ENCODE data around the gene SEC24C.
"Not testable (repeated sequence)": the region's sequence is repeated elsewhere in the genome, so short reads cannot be mapped to it uniquely, and the experiment has no call there.

SEC24C gene

GRCh38 chr10:73731588-73732375 lies 12.4 kb upstream of the SEC24C start:
- no peak for DNase-seq (ENCODE audit: low read depth)

- no peak for DNase-seq (ENCODE audit: low read depth)
Measured at GRCh38 chr10:73732426-73732825, 11.7 kb upstream of the SEC24C start.

- DNase-seq (ENCODE audit: low read depth): no peak
Measured at GRCh38 chr10:73732931-73733623, 11.1 kb upstream of the SEC24C start.

GRCh38 chr10:73734028-73734720 lies 10.0 kb upstream of the SEC24C start:
- no peak for DNase-seq (ENCODE audit: low read depth)

GRCh38 chr10:73734796-73735305 lies 9.3 kb upstream of the SEC24C start:
- no peak for DNase-seq (ENCODE audit: low read depth)

- not testable (repeated sequence) for DNase-seq (ENCODE audit: low read depth)
Measured at GRCh38 chr10:73740501-73741254, 3.5 kb upstream of the SEC24C start.

GRCh38 chr10:73742454-73742734 lies 1.8 kb upstream of the SEC24C start:
- DNase-seq (ENCODE audit: low read depth): no peak

GRCh38 chr10:73743327-73743904 lies 756 bp upstream of the SEC24C start:
- no peak for DNase-seq (ENCODE audit: low read depth)

- DNase-seq (ENCODE audit: low read depth): peak; percentile 57
Measured at GRCh38 chr10:73744664-73744975, 448 bp downstream of the SEC24C start.

- DNase-seq (ENCODE audit: low read depth): no peak
Measured at GRCh38 chr10:73746721-73747120, 2.5 kb downstream of the SEC24C start.

GRCh38 chr10:73750819-73751218 lies 6.6 kb downstream of the SEC24C start:
- no peak for DNase-seq (ENCODE audit: low read depth)

GRCh38 chr10:73756183-73756582 lies 12.0 kb downstream of the SEC24C start:
- no peak for DNase-seq (ENCODE audit: low read depth)

- DNase-seq (ENCODE audit: low read depth): no peak
Measured at GRCh38 chr10:73758704-73759511, 14.7 kb downstream of the SEC24C start.

GRCh38 chr10:73759512-73760115 lies 15.4 kb downstream of the SEC24C start:
- DNase-seq (ENCODE audit: low read depth): no peak

- DNase-seq (ENCODE audit: low read depth): no peak
Measured at GRCh38 chr10:73761781-73762180, 17.6 kb downstream of the SEC24C start.

- DNase-seq (ENCODE audit: low read depth): no peak
Measured at GRCh38 chr10:73762915-73763314, 18.7 kb downstream of the SEC24C start.

GRCh38 chr10:73763343-73763742 lies 19.2 kb downstream of the SEC24C start:
- DNase-seq (ENCODE audit: low read depth): no peak

GRCh38 chr10:73765066-73765465 lies 20.9 kb downstream of the SEC24C start:
- DNase-seq (ENCODE audit: low read depth): no peak

- no peak for DNase-seq (ENCODE audit: low read depth)
Measured at GRCh38 chr10:73768881-73769280, 24.7 kb downstream of the SEC24C start.

GRCh38 chr10:73769396-73769795 lies 25.2 kb downstream of the SEC24C start:
- DNase-seq (ENCODE audit: low read depth): no peak

Data from activated T-cell treated with anti-CD3 and anti-CD28 coated beads for 48 hours (primary cell).